Cardiac muscle cell (in vitro differentiated cells and primary cell): Measurements from ENCODE around the gene TSPEAR. TPM values are rescaled to one million over a fixed set of nuclear protein-coding genes. Genes with fewer than 3 reads are reported as not detected.

Experiments used
- DNase-seq, 2 donors: peaks; one replicate each; pipeline versions ENCODE4 v3.0.0 to v3.0.0-alpha.2; 2010 to 2017; ENCODE audit warnings: low read depth in 1 of 2, low spot score in 1 of 2
- H3K27ac ChIP-seq: fragments of 200-600 bp; sonication (generic); 2 replicates; pipeline ENCODE4 v1.5.1; 2016
- H3K27me3 ChIP-seq: fragments of 200-600 bp; sonication (generic); 2 replicates; pipeline ENCODE4 v1.6.0; 2016; ENCODE audit warnings: control low read depth
- H3K36me3 ChIP-seq: fragments of 200-600 bp; sonication (generic); 2 replicates; pipeline ENCODE4 v1.5.1; 2016; ENCODE audit warnings: control low read depth
- H3K4me1 ChIP-seq: fragments of 200-600 bp; sonication (generic); 2 replicates; pipeline ENCODE4 v1.8.1; 2017; ENCODE audit warnings: low read depth, mild to moderate bottlenecking, mixed run types
- H3K4me3 ChIP-seq: fragments of 200-600 bp; sonication (generic); 2 replicates; pipeline ENCODE4 v1.5.1; 2016; ENCODE audit warnings: mild to moderate bottlenecking
- H3K9me3 ChIP-seq: fragments of 200-600 bp; sonication (generic); 2 replicates; pipeline ENCODE4 v1.5.1; 2017; ENCODE audit warnings: low read depth, mild to moderate bottlenecking, control low read depth
- polyA plus RNA-seq: library from polyadenylated mRNA; unstranded; fragments of >200 nt; fragmentation: Nextera tagmentation; extraction: Ambion mirVana; gene quantifications from 2 replicates; pipeline ENCODE4 v1.2.1, GENCODE V29; 2016
- total RNA-seq: library from RNA; depleted of rRNA; stranded (reverse); fragments of >200 nt; gene quantifications from 2 replicates; pipeline ENCODE4 v1.2.3, GENCODE V29; 2016
- TF ChIP-seq, protein P1 (sequence below): IDR thresholded peaks from 2 replicates; pipeline ENCODE4 v1.5.1; 2012; ENCODE audit warnings: low read depth, mild to moderate bottlenecking, low read length

The TSPEAR gene
- total and polyA plus RNA-seq, 2 experiments from 2014 or later = 2.8 to 3.4 TPM

DNA sequence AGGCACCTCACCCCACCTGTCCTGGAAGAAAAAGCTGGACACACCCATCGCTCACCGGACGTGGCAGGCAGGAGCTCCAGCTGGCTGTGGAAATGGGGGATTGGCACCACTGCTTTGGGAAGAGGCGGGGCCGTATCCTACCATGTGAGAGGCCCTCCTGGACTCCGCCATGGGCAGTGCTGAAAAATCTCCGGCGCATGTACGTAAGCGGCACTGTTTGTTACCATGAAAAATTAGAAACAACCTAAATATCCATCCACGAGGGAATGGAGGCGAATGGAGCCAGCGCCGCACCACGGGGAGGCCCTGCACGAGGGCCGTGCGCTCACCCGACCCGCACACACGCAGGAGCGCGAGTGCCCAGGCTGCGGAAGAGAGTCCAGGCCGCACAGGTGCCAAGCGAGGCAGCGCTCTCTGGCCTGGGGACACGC, 96.4 kb downstream of the TSPEAR start:
- no peak for DNase-seq
- Histone ChIP-seq H3K4me1 (no peaks in the 10 kb centered on the region), H3K9me3 (no peaks in the 10 kb centered on the region), H3K36me3 (no peaks in the 10 kb centered on the region), H3K4me3 (no peak overlapping the region), H3K27ac (no peak overlapping the region), H3K27me3 (no peaks in the 10 kb centered on the region)
- TF ChIP-seq, protein P1, sequence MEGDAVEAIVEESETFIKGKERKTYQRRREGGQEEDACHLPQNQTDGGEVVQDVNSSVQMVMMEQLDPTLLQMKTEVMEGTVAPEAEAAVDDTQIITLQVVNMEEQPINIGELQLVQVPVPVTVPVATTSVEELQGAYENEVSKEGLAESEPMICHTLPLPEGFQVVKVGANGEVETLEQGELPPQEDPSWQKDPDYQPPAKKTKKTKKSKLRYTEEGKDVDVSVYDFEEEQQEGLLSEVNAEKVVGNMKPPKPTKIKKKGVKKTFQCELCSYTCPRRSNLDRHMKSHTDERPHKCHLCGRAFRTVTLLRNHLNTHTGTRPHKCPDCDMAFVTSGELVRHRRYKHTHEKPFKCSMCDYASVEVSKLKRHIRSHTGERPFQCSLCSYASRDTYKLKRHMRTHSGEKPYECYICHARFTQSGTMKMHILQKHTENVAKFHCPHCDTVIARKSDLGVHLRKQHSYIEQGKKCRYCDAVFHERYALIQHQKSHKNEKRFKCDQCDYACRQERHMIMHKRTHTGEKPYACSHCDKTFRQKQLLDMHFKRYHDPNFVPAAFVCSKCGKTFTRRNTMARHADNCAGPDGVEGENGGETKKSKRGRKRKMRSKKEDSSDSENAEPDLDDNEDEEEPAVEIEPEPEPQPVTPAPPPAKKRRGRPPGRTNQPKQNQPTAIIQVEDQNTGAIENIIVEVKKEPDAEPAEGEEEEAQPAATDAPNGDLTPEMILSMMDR = no peak

DNA sequence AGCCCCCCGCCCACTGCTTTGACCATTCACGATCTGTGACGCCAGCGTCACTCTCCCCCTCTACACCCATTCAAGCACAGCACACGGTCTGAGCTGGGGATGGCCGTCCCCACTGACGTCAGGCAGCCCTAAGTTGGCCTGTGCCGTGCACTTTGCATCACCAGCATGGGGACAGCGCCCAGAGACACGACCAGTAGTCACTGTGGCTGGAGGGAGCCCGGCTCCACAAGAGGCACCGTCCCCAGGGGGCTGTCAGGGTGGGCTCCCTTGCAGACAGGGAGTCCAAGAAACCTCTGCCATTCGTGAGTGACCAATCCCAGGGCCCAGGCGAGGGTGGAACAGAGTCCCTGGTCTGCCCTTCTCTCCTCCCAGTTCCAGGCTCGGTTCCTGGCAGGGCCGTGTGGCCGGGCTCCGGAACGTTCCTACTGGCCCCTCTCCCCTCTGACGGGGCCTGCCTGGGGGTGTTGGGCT, 97.2 kb downstream of the TSPEAR start:
- H3K36me3 ChIP-seq = no peaks in the 10 kb centered on the region
- no peak overlapping the region for H3K27ac ChIP-seq
- no peaks in the 10 kb centered on the region for H3K4me1 ChIP-seq
- H3K9me3 ChIP-seq = no peaks in the 10 kb centered on the region
- no peak overlapping the region for H3K4me3 ChIP-seq
- TF ChIP-seq, protein P1 = no peak
- H3K27me3 ChIP-seq = no peaks in the 10 kb centered on the region
- DNase-seq = no peak

DNA sequence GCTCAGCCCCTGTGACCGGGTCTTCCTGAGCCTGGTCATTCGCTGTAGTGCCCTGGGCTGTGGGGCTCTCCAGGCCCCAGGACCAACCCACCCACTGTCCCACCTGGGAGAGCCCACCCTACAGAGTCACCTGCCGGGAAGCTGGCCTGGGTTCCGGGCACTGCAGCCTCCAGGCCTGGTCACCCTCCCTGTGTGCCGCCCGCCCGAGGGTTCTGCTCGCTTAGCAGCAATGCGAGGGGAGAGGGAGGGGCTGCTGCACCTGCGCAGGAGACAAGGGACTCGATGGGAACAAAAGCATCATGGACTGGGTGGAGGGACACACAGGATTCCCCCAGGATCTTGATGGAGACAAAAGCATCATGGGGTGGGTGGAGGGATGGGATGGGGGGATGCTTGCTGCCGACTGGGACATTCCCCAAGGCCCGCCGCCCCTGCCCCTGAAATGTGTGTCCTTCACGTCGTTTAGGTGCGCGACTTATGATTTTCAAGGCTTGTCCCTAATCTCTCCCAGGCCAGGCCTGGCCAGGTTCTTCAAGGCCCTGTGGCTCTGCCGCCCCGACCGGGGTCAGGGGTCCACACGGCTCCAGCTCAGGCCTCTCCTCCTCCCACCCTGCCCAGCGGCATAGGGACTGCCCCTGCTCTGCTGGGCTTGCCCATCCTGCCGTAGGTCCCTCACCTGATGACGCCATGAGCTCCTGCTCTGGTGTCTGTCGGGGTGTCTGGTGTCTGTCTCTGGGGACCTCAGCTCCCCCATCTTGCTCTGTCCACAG, 97.8 kb downstream of the TSPEAR start:
- no peaks in the 10 kb centered on the region for H3K27me3 ChIP-seq
- no peak for DNase-seq
- TF ChIP-seq, protein P1 = no peak
- no peaks in the 10 kb centered on the region for H3K4me1 ChIP-seq
- no peaks in the 10 kb centered on the region for H3K9me3 ChIP-seq
- no peaks in the 10 kb centered on the region for H3K36me3 ChIP-seq
- H3K27ac ChIP-seq = no peak overlapping the region
- H3K4me3 ChIP-seq = no peak overlapping the region

DNA sequence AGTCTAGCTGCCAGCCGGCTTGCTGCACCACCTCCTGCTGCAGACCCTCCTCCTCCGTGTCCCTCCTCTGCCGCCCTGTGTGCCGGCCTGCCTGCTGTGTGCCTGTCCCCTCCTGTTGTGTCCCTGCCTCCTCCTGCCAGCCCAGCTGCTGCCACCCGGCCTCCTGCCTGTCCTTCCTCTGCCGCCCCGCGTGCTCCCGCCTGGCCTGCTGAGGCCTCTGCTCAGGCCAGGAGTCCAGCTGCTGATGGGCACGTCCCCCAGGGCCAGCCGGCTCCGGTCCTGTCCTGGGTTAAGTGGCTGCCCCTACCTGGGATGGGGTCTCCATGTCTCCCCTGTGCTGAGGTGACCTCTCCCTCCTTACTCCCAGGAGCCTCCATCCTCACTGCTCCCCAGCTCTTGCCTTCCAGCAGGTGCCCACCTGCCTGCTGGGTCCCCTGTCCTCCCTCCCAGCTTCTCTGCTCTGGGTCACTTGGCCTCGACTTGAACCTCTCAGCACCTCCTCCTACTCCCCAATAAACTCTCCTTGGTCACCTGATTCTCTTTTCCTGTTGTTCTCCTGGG, 98.6 kb downstream of the TSPEAR start:
- Histone ChIP-seq H3K27me3 (no peaks in the 10 kb centered on the region), H3K27ac (no peak overlapping the region), H3K4me1 (no peaks in the 10 kb centered on the region), H3K4me3 (no peak overlapping the region), H3K36me3 (no peaks in the 10 kb centered on the region), H3K9me3 (no peaks in the 10 kb centered on the region)
- TF ChIP-seq, protein P1 = no peak
- no peak for DNase-seq

DNA sequence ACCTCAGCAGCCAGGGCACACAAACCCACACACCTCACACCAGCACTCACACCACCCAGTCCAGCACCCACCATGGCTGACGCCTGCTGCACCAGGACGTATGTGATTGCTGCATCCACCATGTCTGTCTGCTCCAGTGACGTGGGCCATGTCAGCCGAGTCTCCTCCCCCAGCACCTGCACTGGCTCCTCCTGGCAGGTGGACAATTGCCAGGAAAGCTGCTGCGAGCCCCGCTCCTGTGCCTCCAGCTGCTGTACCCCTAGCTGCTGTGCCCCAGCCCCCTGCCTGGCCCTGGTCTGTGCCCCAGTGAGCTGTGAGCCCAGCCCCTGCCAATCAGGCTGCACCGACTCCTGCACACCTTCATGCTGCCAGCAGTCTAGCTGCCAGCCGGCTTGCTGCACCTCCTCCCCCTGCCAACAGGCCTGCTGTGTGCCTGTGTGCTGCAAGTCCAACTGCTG, 99.3 kb downstream of the TSPEAR start, which contains the start of gene KRTAP10-8:
Gene KRTAP10-8 (plus strand): TSS at position 51 of the 458 bp plus-strand sequence. CDS start 22 bp downstream, at position 73.
- DNase-seq = no peak
- Histone ChIP-seq H3K4me3 (no peak within 1 kb of the TSS), H3K27ac (no peak within 1 kb of the TSS), H3K9me3 (no peaks in the 10 kb centered on the region), H3K27me3 (no peaks in the 10 kb centered on the region), H3K36me3 (no peaks in the 10 kb centered on the region), H3K4me1 (no peaks in the 10 kb centered on the region)
- TF ChIP-seq, protein P1 = no peak
